Measurements from ENCODE around the gene ARL16. TPM values are rescaled to one million over a fixed set of nuclear protein-coding genes. Genes with fewer than 3 reads are reported as not detected.

Gene ARL16
- total RNA-seq, 3 donors from 2014 or later (not counting 1 experiment from before 2014, with no cell fraction given) = 23.3 to 47.9 (median 39.3) TPM

DNA sequence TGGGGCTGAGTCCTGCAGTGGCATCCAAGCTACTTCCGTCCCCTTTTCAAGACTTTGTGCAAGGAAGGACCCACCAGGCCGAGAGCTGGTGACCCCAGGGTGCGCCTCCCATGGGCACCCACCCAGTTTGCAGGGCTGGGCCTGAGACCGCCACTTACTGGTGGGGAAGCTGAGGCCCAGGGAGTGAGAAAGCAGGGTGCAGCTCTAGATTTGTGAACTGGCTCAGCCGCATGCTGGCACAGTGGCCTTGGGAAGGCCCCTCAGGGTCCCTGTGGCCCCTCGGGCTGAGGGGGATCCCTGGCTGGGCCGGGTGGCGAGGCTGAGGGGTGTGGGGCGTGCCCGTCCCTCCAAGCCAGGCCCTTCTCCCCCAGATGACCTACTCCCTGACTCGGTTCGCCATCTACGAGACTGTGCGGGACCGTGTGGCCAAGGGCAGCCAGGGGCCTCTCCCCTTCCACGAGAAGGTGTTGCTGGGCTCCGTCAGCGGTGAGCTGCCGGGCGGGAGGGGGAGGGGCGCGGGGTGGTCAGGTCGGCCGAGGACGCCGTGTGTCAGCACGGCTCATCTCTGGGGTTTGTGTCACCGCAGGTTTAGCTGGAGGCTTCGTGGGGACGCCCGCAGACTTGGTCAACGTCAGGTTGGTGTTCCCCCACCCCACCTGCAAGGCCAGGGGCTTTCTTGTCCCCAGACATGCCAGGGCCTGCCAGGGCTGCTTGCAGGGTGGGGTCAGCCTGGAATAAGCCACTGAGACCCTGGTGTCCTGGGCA lies 31.7 kb upstream of the ARL16 start:
- no peaks in the 10 kb centered on the region for H3K27me3 Mint-ChIP-seq (ENCODE audit: low read depth in 2 of 2)
- no peak overlapping the region for H3K27ac ChIP-seq (ENCODE audit: low read length)
- H3K27me3 ChIP-seq (ENCODE audit: control insufficient read depth, insufficient read depth, low read length) = no peaks in the 10 kb centered on the region
- no peak overlapping the region for H3K4me3 ChIP-seq (ENCODE audit: low read length)
- DNase-seq (no peak), ATAC-seq (no peak)
- peaks cover 26% of the 10 kb centered on the region for H3K4me1 ChIP-seq (ENCODE audit: control insufficient read depth, insufficient read depth, low read length)
- H3K27ac Mint-ChIP-seq = no peak overlapping the region
- H3K36me3 ChIP-seq (ENCODE audit: control insufficient read depth, insufficient read depth, low read length) = no peaks in the 10 kb centered on the region
- WGBS (ENCODE audit: insufficient coverage) = 96% methylated on average over 32 of the region's 32 CpGs
- no peaks in the 10 kb centered on the region for H3K9me3 ChIP-seq (ENCODE audit: control insufficient read depth, insufficient read depth, low read length)
- H3K4me3 Mint-ChIP-seq = no peak overlapping the region
- H3K4me1 Mint-ChIP-seq = peaks cover 14 to 26% of the 10 kb centered on the region in 2 donors
- H3K36me3 Mint-ChIP-seq = no peaks in the 10 kb centered on the region
- TF ChIP-seq, protein P1, sequence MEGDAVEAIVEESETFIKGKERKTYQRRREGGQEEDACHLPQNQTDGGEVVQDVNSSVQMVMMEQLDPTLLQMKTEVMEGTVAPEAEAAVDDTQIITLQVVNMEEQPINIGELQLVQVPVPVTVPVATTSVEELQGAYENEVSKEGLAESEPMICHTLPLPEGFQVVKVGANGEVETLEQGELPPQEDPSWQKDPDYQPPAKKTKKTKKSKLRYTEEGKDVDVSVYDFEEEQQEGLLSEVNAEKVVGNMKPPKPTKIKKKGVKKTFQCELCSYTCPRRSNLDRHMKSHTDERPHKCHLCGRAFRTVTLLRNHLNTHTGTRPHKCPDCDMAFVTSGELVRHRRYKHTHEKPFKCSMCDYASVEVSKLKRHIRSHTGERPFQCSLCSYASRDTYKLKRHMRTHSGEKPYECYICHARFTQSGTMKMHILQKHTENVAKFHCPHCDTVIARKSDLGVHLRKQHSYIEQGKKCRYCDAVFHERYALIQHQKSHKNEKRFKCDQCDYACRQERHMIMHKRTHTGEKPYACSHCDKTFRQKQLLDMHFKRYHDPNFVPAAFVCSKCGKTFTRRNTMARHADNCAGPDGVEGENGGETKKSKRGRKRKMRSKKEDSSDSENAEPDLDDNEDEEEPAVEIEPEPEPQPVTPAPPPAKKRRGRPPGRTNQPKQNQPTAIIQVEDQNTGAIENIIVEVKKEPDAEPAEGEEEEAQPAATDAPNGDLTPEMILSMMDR (IDR thresholded peaks at IDR 0.05) = no peak
- no peaks in the 10 kb centered on the region for H3K9me3 Mint-ChIP-seq
- intact Hi-C loops (cut with micrococcal nuclease) = no loop called here

DNA sequence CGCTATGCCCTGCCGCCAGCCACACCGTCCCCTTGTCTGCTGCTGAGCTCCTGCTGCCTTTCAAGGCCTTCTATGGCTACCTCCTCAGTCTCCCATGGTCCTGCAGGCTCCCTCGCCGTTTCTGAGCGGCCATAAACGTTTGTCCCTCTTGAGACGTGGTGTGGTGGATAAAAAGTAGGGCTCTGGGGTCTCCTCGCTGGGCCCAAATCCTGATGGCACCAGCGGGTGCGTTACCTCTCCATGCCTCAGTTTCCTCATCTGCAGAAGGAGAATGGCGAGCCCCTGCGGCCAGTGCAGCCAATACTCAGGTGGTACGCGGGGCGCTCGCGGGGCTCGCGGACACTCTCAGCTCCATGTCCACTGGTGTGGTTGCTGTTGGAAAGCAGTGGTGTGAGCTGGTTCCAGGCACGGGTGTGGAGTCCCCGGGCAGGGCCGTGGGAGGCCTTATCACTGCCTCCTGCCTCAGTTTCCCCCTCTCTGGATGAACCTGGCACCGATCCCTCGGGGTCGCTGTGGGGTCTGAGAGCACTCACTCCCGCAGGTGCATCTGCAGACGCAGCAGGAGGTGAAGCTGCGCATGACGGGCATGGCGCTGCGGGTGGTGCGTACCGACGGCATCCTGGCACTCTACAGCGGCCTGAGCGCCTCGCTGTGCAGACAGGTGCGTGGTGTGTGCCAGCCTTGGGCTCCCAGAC lies 31.0 kb upstream of the ARL16 start:
- Histone ChIP-seq H3K27ac (ENCODE audit: low read length) (no peak overlapping the region), H3K9me3 (ENCODE audit: control insufficient read depth, insufficient read depth, low read length) (no peaks in the 10 kb centered on the region), H3K27me3 (ENCODE audit: control insufficient read depth, insufficient read depth, low read length) (no peaks in the 10 kb centered on the region), H3K36me3 (ENCODE audit: control insufficient read depth, insufficient read depth, low read length) (no peaks in the 10 kb centered on the region), H3K4me1 (ENCODE audit: control insufficient read depth, insufficient read depth, low read length) (peaks cover 32% of the 10 kb centered on the region), H3K4me3 (ENCODE audit: low read length) (no peak overlapping the region)
- Mint-ChIP-seq H3K36me3 (no peaks in the 10 kb centered on the region), H3K27ac (no peak overlapping the region), H3K9me3 (no peaks in the 10 kb centered on the region), H3K4me3 (no peak overlapping the region), H3K4me1 (peaks cover 14 to 26% of the 10 kb centered on the region in 2 donors), H3K27me3 (ENCODE audit: low read depth in 2 of 2) (no peaks in the 10 kb centered on the region)
- intact Hi-C loops (cut with micrococcal nuclease) = no loop called here
- DNase-seq (peak in 1 of 2 donors; percentile 7), ATAC-seq (no peak)
- TF ChIP-seq, protein P1 (IDR thresholded peaks at IDR 0.05) = no peak
- 96% methylated on average over 39 of the region's 39 CpGs for WGBS (ENCODE audit: insufficient coverage)

- Mint-ChIP-seq H3K27me3 (ENCODE audit: low read depth in 2 of 2) (no peaks in the 10 kb centered on the region), H3K36me3 (no peaks in the 10 kb centered on the region), H3K4me3 (peak overlapping the region; percentile 9), H3K9me3 (no peaks in the 10 kb centered on the region), H3K4me1 (peaks cover 14 to 26% of the 10 kb centered on the region in 2 donors), H3K27ac (no peak overlapping the region)
- Histone ChIP-seq H3K4me1 (ENCODE audit: control insufficient read depth, insufficient read depth, low read length) (peaks cover 32% of the 10 kb centered on the region), H3K9me3 (ENCODE audit: control insufficient read depth, insufficient read depth, low read length) (no peaks in the 10 kb centered on the region), H3K27me3 (ENCODE audit: control insufficient read depth, insufficient read depth, low read length) (no peaks in the 10 kb centered on the region), H3K4me3 (ENCODE audit: low read length) (no peak overlapping the region), H3K27ac (ENCODE audit: low read length) (no peak overlapping the region), H3K36me3 (ENCODE audit: control insufficient read depth, insufficient read depth, low read length) (no peaks in the 10 kb centered on the region)
- 90% methylated on average over 36 of the region's 36 CpGs for WGBS (ENCODE audit: insufficient coverage)
- ATAC-seq (no peak), DNase-seq (no peak)
- intact Hi-C loops (cut with micrococcal nuclease) = no loop called here
- TF ChIP-seq, protein P1 (IDR thresholded peaks at IDR 0.05) = no peak
Observed at GRCh38 chr17:81713556-81714411, 30.2 kb upstream of the ARL16 start.
